Caco-2 (cell line): Measurements from ENCODE around the gene RELCH. TPM values are rescaled to one million over a fixed set of nuclear protein-coding genes. Genes with fewer than 3 reads are reported as not detected.

Source experiments
- BruUV-seq: library from RNA; stranded (reverse); fragments of 400-500 nt; replicated peaks from 2 replicates; lab custom pipeline; 2021; lab: Mats Ljungman, UMichigan
- CTCF ChIA-PET: fragments of 300-600 bp; sonication (Branson Sonifier 250); formaldehyde crosslinking; loops from one replicate; lab custom pipeline; 2022; ENCODE audit warnings: antibody characterized with exemption; lab: Charles Lee
- POLR2A ChIA-PET: fragments of 300-600 bp; sonication (Branson Sonifier 250); formaldehyde crosslinking; loops from one replicate; lab custom pipeline; 2022; ENCODE audit warnings: antibody characterized with exemption; lab: Charles Lee
- DNase-seq, 2 experiments: peaks; one replicate each; pipeline versions ENCODE4 v3.0.0 to v3.0.0-alpha.2; 2020 to 2022
- H3K27me3 ChIP-seq: replicated peaks from 2 replicates; pipeline ENCODE4 v1.6.0; 2011; ENCODE audit warnings: low read length; ENCODE audit not compliant: control insufficient read depth, insufficient read depth
- H3K36me3 ChIP-seq: 2 replicates; pipeline ENCODE4 v1.5.1; 2011; ENCODE audit warnings: low read length; ENCODE audit not compliant: control insufficient read depth, insufficient read depth
- H3K4me1 ChIP-seq: fragments of 250-450 bp; sonication (Bioruptor Pico); 2 replicates; pipeline ENCODE4 v1.5.1; 2020; ENCODE audit warnings: mild to moderate bottlenecking
- H3K4me3 ChIP-seq: 2 replicates; pipeline ENCODE4 v1.5.1; 2011; ENCODE audit warnings: low read depth, mild to moderate bottlenecking, control low read depth, low read length
- H3K9me3 ChIP-seq: fragments of 250-450 bp; sonication (Bioruptor Pico); 2 replicates; pipeline ENCODE4 v1.5.1; 2020; ENCODE audit warnings: mild to moderate bottlenecking, moderate library complexity
- H3K27ac Mint-ChIP-seq: one replicate; pipeline ENCODE4 v1.8.0; 2022; ENCODE audit warnings: mixed read lengths; ENCODE audit not compliant: unreplicated experiment
- H3K27me3 Mint-ChIP-seq: one replicate; pipeline ENCODE4 v1.8.0; 2022; ENCODE audit warnings: mixed read lengths; ENCODE audit not compliant: insufficient read depth, unreplicated experiment
- H3K36me3 Mint-ChIP-seq: one replicate; pipeline ENCODE4 v1.8.0; 2022; ENCODE audit warnings: mild to moderate bottlenecking, mixed read lengths; ENCODE audit not compliant: insufficient read depth, unreplicated experiment
- H3K4me1 Mint-ChIP-seq: one replicate; pipeline ENCODE4 v1.8.0; 2022; ENCODE audit warnings: low read depth, mixed read lengths; ENCODE audit not compliant: unreplicated experiment
- H3K4me3 Mint-ChIP-seq: one replicate; pipeline ENCODE4 v1.8.0; 2022; ENCODE audit warnings: mild to moderate bottlenecking, moderate library complexity, mixed read lengths; ENCODE audit not compliant: unreplicated experiment
- H3K9me3 Mint-ChIP-seq: one replicate; pipeline ENCODE4 v1.8.0; 2022; ENCODE audit warnings: mixed read lengths; ENCODE audit not compliant: unreplicated experiment
- intact Hi-C: fragments of 100-400 bp; cut with micrococcal nuclease; formaldehyde crosslinking; loops from one replicate; pipeline ENCODE4 v1.10.0; 2022; ENCODE audit not compliant: unreplicated experiment
- total RNA-seq: library from RNA; stranded (reverse); gene quantifications from 2 replicates; pipeline ENCODE4 v1.2.3, GENCODE V29; 2022
- TF ChIP-seq, protein P1 (sequence below), 2 experiments: fragments of 200-600 bp in 1 of 2; IDR thresholded peaks; 1 replicate in 1 of 2; 2 replicates in 1 of 2; pipeline versions ENCODE4 v1.5.1 to v1.8.0; 2011 to 2022; ENCODE audit warnings: antibody characterized with exemption in 1 of 2, control low read depth in 1 of 2, inconsistent platforms in 1 of 2, low read depth in 1 of 2, low read length in 1 of 2, mild to moderate bottlenecking in 1 of 2, moderate library complexity in 1 of 2; ENCODE audit not compliant: insufficient read depth in 1 of 2, severe bottlenecking in 1 of 2, unreplicated experiment in 1 of 2

The RELCH gene
- total RNA-seq, 1 experiment from 2014 or later, result 16.8 TPM

DNA sequence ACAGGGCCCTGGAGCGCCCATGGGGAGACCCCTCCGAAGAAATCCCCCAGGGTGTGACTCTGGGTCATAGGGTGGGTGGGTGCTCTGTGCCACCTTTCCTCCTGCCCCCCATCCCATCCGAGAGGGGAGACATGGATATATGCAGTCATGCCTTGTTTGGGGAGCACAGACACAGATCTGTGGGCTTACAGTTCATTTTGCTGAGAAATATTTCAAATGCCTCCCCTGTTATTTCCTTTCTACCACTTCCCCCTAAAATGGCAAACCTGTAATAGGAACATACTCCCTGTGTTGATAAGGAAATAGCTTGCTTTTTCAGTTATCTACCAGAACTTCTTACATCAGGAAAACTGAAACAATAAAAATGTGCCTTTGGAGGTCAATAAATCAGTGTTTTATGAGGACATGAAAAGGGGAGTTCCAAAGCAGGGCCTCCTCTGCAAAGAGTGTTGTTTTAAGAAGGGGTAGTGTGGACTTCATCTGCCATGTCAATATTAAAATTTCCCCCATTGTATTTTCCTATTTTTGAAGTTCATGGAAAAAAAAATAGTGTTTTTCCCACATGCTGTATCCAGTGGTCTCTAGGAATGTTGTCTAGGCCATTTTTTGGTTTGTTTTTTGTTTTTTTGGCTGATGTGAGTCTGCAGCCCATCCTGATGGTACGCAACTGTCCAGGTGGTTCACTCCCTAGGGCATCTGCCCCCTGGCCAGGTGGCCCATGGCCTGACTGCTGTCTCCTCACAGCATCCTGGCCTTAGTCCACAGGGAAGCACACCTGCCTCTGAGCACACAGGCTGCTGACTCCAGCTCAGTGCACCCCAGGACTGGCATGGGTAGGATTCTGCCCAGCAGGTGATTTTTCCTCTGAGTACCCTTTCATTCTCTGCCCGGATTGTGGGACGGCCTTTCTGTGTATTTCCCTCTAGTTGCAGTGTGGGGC lies 141.8 kb downstream of the RELCH start:
- Mint-ChIP-seq H3K27me3 (no peaks in the 10 kb centered on the region), H3K9me3 (no peaks in the 10 kb centered on the region), H3K4me1 (peaks cover 7% of the 10 kb centered on the region), H3K27ac (no peak overlapping the region), H3K4me3 (no peak overlapping the region), H3K36me3 (no peaks in the 10 kb centered on the region)
- ChIA-PET POLR2A (no interaction called here), CTCF (no interaction called here)
- no peak for DNase-seq
- no peak overlapping the region for H3K4me3 ChIP-seq
- TF ChIP-seq, protein P1, sequence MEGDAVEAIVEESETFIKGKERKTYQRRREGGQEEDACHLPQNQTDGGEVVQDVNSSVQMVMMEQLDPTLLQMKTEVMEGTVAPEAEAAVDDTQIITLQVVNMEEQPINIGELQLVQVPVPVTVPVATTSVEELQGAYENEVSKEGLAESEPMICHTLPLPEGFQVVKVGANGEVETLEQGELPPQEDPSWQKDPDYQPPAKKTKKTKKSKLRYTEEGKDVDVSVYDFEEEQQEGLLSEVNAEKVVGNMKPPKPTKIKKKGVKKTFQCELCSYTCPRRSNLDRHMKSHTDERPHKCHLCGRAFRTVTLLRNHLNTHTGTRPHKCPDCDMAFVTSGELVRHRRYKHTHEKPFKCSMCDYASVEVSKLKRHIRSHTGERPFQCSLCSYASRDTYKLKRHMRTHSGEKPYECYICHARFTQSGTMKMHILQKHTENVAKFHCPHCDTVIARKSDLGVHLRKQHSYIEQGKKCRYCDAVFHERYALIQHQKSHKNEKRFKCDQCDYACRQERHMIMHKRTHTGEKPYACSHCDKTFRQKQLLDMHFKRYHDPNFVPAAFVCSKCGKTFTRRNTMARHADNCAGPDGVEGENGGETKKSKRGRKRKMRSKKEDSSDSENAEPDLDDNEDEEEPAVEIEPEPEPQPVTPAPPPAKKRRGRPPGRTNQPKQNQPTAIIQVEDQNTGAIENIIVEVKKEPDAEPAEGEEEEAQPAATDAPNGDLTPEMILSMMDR (IDR thresholded peaks at IDR 0.05; ENCODE audit: insufficient read depth in 1 of 2, low read depth in 1 of 2, low read length in 1 of 2, severe bottlenecking in 1 of 2, unreplicated experiment in 1 of 2), result no peak
- no peaks in the 10 kb centered on the region for H3K4me1 ChIP-seq
- no peaks in the 10 kb centered on the region; the same call in 1 of the 2 replicates for H3K27me3 ChIP-seq
- intact Hi-C loops, result no loop called here
- BruUV-seq, result no TSS peak
- no peaks in the 10 kb centered on the region for H3K36me3 ChIP-seq
- no peaks in the 10 kb centered on the region for H3K9me3 ChIP-seq

DNA sequence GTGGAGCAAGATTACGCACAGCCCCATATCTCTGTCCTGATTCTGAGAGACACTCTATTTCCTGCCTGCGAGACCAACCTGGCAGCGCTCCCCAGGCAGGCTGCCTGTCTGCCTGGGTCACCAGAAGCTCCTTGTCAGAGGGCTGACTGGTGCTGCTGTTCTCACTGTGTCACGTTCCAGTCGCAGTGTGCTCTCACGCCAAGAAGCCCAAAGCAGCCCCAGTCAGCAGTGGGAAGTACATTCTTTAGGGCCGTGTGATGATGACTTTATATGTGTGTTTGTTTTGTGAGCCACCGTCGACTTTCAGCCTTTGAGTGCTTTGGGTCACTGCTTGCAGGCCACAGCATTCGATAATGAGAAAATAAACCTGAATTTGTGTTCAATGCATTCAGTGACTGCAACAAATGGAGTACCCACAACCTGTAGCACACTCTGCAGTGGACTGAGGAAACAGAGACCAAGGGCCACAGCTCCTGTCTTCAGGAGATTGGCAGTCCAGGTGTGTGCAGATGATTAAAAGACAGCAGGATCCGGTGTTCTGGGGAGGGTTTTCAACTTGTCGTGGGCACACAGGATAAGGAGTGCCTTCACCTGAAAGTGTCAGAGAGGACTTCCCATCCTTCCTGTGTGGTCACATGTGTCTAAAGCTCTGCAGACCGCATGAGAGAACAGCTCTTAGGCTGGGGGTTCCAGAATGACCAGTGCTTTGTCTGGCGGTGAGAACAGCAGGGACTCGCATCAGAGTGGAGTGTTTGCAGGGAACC lies 142.8 kb downstream of the RELCH start:
- no TSS peak for BruUV-seq
- H3K27ac Mint-ChIP-seq, result no peak overlapping the region
- POLR2A ChIA-PET, result no interaction called here
- CTCF ChIA-PET, result no interaction called here
- no peak overlapping the region for H3K4me3 Mint-ChIP-seq
- H3K9me3 Mint-ChIP-seq, result no peaks in the 10 kb centered on the region
- intact Hi-C loops, result no loop called here
- no peaks in the 10 kb centered on the region for H3K27me3 Mint-ChIP-seq
- TF ChIP-seq, protein P1 (IDR thresholded peaks at IDR 0.05; ENCODE audit: insufficient read depth in 1 of 2, low read depth in 1 of 2, low read length in 1 of 2, severe bottlenecking in 1 of 2, unreplicated experiment in 1 of 2), result no peak
- no peaks in the 10 kb centered on the region for H3K36me3 Mint-ChIP-seq
- H3K4me1 ChIP-seq, result no peaks in the 10 kb centered on the region
- H3K27me3 ChIP-seq, result no peaks in the 10 kb centered on the region; the same call in 1 of the 2 replicates
- no peaks in the 10 kb centered on the region for H3K9me3 ChIP-seq
- H3K36me3 ChIP-seq, result no peaks in the 10 kb centered on the region
- no peak overlapping the region for H3K4me3 ChIP-seq
- DNase-seq, result no peak
- H3K4me1 Mint-ChIP-seq, result peaks cover 7% of the 10 kb centered on the region

DNA sequence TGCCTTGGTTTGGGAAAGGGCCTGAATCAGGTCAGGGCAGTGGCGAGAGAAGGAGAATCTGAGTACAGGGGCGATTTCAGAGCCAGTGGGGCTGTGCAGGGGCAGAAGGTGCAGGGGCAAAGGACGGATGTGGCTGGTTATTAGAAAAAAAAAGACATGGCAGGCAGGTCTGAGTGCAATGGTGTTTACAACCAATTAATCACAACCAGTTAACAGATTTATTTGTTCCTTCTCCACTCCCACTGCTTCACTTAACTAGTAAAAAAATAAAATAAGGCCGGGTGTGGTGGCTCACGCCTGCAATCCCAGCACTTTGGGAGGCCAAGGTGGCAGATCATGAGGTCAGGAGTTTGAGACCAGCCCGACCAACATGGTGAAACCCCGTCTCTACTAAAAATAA lies 143.6 kb downstream of the RELCH start:
- TF ChIP-seq, protein P1 (IDR thresholded peaks at IDR 0.05; ENCODE audit: insufficient read depth in 1 of 2, low read depth in 1 of 2, low read length in 1 of 2, severe bottlenecking in 1 of 2, unreplicated experiment in 1 of 2), result no peak
- intact Hi-C loops, result no loop called here
- H3K9me3 ChIP-seq, result no peaks in the 10 kb centered on the region
- BruUV-seq, result no TSS peak
- H3K4me3 Mint-ChIP-seq, result no peak overlapping the region
- H3K4me1 Mint-ChIP-seq, result peaks cover 7% of the 10 kb centered on the region
- no peaks in the 10 kb centered on the region for H3K27me3 Mint-ChIP-seq
- H3K27me3 ChIP-seq, result no peaks in the 10 kb centered on the region
- no peaks in the 10 kb centered on the region for H3K4me1 ChIP-seq
- no peaks in the 10 kb centered on the region for H3K36me3 ChIP-seq
- DNase-seq, result no peak
- H3K36me3 Mint-ChIP-seq, result no peaks in the 10 kb centered on the region
- no peaks in the 10 kb centered on the region for H3K9me3 Mint-ChIP-seq
- H3K4me3 ChIP-seq, result no peak overlapping the region
- no peak overlapping the region for H3K27ac Mint-ChIP-seq
- ChIA-PET CTCF (no interaction called here), POLR2A (no interaction called here)
